Stimulated activated CD4-positive, alpha-beta T cell treated with anti-CD3 and anti-CD28 coated beads, Interleukin-4, amount 100 ng/mL, for 4 hours (primary cell): Measurements from ENCODE around the gene OFD1.
A peak's percentile ranks its signal among the peaks of the same experiment; 100 is the strongest.

Experiments used
- DNase-seq, 2 experiments: peaks; one replicate each; pipeline ENCODE4 v3.0.0-alpha.2; 2020

OFD1 gene, protein sequence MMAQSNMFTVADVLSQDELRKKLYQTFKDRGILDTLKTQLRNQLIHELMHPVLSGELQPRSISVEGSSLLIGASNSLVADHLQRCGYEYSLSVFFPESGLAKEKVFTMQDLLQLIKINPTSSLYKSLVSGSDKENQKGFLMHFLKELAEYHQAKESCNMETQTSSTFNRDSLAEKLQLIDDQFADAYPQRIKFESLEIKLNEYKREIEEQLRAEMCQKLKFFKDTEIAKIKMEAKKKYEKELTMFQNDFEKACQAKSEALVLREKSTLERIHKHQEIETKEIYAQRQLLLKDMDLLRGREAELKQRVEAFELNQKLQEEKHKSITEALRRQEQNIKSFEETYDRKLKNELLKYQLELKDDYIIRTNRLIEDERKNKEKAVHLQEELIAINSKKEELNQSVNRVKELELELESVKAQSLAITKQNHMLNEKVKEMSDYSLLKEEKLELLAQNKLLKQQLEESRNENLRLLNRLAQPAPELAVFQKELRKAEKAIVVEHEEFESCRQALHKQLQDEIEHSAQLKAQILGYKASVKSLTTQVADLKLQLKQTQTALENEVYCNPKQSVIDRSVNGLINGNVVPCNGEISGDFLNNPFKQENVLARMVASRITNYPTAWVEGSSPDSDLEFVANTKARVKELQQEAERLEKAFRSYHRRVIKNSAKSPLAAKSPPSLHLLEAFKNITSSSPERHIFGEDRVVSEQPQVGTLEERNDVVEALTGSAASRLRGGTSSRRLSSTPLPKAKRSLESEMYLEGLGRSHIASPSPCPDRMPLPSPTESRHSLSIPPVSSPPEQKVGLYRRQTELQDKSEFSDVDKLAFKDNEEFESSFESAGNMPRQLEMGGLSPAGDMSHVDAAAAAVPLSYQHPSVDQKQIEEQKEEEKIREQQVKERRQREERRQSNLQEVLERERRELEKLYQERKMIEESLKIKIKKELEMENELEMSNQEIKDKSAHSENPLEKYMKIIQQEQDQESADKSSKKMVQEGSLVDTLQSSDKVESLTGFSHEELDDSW

DNA sequence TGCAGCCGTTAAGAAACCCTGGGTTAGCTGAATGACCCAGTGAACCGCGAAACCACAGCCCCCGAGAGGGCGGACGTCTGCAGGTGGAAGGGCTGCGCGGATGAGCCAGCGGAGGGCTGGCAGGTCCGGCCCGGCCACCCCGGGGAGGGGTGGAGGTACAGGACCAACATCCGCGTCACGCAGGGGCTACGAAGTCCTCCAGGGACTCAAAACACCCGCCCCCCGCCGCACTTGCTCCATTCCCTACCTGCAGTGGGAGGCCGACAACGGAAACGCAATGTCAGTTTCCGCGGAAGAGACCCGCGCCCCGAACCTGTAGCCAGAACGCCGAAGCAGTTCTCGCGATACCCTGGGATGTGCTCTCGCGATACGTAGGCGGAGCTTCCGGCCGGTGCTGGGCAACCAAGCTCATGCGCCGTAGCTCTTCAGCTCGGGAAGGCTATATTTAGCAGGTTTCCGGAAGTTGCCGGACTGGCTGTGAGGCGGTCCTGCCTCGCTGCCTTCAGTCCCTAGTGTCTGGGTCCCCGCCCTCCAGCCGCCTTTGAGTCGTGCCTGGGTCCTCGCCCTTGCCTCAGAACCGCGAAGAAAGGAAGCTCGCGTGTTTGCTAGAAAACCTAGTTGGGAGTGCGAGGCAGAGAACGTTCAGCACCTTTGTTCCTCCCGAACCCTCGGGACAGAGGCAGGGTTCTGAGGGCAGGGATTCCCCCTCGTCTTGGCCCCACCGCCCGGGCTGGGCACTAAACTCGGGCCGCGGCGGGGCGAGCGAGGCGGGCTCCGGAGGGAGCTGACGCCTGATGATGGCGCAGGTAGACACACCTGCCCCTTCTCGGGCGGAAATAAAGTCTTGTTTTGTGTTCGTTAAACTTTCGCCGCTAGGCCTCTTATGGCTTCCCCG is at the start of gene OFD1, which contains the start of gene TRAPPC2:
OFD1 (plus strand) TSS at position 471 of the 895 bp plus-strand sequence; CDS start at position 795, 324 bp downstream.
TRAPPC2 (minus strand) TSS at position 343 of the 895 bp plus-strand sequence. CDS start 14,657 bp downstream, outside the sequence.
- DNase-seq: peak; percentile 79 to 90

DNA sequence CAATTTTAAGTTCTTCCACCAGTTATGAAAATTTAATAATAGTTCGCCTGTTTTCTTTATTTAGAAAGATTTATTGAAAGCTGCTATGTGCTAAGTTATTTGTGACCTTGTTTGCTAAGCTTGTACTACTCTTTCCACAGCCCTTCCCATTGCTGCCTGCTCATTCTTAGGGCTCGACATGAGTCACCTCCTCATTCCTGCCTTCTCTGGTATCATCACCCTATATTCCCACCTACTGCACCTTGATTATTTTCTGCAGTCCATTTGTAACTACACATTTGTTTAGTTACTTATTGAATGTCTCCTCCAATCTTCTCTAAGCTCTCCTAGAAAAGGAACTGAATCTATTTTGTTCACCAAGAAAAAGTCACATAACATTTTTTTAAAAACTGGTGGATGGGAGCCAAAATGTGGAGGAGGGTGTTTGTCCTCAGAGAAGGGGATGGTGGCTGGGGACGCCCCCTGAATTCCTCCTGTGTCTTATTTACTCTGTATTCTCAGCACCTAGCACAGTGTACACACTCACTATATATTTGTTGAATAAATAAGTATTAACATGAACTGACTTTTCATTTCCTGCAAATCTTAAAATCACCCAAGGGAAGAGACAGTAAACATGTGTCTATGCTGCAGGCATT is 49.3 kb upstream of the OFD1 start:
- no peak for DNase-seq

DNA sequence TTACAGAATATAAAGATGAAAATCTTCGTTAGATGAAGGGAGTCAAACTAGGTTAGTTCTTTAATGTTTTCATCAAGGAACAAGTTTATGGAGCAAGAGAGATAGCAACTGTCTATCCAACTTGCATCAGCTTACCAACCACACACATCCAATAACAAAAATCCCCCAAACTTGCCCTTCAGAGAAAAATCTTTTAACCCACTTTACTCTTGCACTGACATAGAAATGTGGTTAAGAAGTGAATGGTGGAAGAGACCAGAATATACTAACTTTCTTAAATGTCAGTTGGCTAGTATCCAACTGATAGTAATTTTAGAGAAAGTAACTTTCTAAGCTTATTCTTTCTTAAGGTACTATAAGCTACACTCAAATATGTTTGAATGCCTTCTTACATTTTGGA is 47.3 kb upstream of the OFD1 start:
- DNase-seq: no peak

DNA sequence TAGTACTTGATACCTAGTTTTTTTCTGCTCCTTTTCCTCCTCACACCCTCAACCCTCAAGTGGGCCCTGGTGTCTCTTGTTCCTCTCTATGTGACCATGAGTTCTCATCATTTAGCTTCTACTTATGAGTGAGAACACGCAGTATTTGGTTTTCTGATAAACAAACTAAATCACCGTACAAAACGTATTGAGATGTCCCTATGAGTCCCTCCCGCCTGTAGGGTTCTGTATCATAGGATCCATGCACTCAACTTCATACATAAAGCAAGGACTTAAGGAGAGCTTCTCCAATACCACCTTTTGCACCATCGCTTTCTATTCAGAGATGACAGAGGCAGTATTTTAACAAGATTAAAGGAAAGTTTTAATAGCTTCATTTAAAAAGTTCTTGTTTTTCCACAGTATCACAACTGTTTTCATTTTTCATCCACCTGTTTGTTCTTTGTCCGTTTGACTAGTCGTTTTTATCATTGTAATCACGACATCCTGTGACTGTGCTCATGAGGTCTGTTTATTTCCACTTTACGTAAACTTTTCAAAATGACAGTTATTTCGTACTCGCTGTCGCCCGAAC is 46.1 kb upstream of the OFD1 start:
- no peak for DNase-seq

DNA sequence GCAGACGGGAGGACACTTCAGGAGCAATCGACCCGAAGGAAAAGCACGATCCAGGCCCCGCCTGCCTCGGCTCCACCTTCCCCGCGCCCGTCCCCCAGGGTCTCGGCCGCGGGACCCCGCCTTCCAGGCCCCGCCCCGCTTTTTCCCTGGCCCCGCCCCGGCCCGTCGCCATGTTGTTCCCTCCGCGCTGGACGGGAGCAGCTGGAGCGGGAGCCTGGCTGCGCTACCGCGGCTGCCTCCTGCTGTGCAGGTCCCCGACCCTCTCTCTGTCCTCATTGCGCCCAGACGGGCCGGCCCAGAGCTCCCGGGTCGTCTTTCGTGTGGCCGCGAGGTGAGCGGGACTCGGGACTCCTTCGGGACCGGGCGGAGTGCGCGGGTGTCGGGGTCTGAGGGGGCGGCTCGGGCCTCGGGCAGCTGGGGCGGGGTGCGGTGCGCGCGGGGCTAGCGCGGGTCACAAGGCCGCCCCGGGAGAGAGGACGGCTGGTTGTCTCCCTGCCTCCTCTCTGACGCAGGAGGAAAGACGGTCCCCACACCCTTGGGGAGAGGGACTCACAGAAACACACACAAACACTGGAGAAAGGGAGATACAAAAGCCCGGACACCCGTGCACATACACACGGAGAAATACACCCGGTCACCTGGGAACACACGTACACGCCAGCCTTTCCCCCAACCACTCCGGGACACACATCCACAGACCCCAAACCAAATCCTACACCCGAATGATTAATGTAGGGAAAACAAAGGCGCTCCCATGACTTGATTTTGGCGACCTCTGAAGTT is 45.4 kb upstream of the OFD1 start, which contains the start of gene RAB9A:
RAB9A (plus strand) TSS at position 171 of the 783 bp plus-strand sequence. CDS start 19,619 bp downstream, outside the sequence.
- DNase-seq: peak; percentile 70 to 79

DNA sequence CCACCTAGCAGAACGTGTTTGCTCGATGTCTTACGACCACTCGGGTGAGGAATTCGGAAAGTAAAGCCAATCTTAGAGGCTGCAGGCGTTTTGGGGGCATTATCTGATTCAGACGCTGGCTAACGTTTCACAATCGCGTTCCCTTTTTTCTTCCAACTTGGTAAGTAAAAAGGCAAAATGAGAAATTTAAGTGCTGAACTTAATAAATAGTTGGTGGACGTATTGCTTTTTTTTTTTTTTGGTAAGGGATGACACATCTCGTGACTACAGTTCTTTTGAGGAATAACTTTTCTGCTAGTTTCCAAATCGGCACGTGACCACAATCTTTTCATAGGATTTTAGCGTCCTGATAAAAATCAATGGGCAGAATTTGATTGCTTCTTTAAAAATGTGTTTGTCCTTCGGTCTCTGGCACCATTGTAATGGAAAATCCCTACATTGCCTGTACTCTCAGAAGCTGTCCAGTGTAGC is 44.8 kb upstream of the OFD1 start:
- DNase-seq: no peak

DNA sequence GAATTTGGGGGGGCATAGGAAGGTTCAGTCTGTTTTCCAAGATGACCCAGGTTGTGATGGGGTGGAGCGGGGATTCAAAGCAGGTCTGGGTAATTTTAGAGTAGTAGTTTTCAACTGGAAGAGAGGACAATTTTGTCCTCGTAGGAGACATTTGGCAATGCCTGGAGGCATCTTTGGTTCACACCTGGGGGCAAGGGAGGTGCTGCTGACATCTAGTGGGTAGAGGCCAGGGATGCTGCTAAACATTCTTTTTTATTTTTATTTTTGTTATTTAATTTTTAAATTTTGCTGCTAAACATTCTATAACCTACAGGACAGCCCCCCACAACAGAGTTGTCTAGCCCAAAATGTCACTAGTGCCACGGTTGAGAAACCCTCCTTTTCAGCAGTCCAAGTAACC is 43.7 kb upstream of the OFD1 start:
- no peak for DNase-seq

DNA sequence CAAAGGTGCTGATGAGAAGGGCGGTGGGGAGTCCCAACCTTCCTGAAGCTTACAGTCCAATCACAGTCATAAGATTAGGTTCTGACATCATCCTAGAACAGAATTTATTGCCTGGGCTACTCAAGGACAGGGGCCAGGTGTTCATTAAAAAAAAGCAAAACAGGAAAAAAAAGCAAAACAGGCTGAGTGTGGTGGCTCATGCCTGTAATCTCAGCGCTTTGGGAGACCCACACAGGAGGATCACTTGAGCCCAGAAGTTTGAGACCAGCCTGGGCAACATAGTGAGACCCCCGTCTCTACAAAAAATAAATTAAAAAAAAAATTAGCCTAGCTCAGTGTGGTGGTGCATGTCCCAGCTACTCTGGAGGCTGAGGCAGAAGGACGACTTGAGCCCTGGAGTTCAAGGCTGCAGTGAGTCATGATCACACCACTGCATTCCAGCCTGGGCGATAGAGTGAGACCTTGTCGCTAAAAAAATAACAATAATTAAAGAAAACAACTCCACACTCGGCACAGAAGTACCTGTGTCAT is 42.6 kb upstream of the OFD1 start:
- DNase-seq: no peak

DNA sequence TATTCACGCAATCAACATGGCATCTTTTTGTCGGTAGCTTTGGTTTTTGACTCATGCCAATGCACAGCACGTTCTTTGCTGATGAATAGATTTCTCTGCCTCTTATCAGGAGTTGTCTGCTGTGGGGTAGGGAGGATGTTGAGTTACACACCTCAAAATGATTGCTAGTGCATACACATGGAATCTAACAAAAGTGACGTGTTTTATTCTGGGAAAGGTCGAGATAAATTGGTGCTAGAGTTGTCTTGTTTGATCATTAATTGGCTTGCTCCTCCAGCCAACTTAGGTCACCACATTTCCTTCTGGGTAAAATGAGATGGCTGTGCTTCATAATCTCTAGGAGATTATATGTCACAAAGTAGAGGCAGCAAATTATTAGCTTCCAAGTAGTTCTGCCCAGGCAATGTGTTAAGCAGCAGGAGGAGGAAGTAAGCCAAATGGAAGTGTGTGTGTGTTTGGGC is 41.7 kb upstream of the OFD1 start:
- DNase-seq: no peak

DNA sequence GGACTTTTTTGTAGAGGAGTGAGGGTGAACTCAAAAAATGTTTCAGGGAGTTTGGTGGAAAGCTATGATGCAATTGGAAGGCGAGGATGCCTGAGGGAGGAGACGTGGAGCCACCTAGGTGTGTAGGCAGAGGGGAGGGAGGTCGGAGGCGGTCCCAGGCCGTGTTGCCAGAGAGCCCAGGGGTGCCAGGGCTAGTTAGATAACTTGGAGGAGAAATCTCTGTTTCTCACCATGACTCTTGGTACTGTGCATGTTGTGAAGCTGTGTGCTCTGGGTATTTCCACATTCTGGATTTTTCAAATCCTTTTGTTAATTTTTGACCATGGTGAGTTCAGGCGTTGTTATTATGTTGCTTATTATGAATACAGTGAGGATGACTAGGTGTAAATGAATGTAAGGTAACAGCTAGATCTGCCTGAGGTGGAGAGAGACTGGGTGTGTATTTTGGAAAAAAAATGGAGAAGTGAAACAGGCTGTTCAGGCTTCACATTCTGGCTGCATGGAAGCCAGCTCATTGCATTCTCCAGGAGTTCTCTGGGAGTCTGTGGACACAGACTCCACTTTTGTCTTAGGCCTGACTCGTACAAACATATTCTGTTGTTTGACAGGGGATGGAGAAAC is 41.1 kb upstream of the OFD1 start:
- DNase-seq: no peak

DNA sequence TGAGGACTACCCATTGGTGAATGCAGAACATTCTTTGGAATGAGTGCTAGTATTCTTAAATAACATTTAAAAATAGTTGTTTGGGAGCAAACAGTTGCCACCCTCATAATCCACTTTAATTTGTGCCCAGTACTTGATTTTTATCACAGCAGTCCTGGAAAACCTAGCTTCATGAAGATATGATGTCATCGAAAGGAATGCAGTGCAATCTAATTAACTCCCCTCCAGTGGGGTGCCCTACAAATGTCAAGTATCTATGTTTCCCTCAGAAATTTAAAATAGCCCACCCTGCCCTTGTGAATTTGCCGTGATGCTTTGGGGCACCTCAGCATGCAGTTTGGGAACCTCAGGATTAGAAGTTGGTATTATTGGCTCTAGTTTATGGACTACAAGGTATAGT is 40.2 kb upstream of the OFD1 start:
- DNase-seq: no peak

DNA sequence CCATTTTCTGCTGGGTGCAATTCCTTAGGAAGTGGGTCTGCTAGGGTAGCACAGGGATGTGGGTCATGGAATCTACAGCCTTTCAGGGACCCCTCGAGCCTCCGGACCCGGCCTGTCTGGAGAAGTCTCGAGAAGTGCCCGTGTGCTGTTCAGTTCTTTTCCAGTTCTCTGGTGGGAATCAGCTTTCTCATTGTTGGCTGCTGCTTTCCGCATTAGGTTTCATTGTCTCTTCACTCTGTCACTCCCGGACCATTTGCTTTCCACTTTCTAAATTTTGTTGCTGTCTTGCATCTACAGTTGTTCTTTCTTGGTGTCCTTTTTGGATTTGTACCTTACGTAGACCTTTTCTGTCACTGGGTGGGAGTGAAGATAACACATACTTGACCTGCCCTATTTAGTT is 39.6 kb upstream of the OFD1 start:
- DNase-seq: no peak

DNA sequence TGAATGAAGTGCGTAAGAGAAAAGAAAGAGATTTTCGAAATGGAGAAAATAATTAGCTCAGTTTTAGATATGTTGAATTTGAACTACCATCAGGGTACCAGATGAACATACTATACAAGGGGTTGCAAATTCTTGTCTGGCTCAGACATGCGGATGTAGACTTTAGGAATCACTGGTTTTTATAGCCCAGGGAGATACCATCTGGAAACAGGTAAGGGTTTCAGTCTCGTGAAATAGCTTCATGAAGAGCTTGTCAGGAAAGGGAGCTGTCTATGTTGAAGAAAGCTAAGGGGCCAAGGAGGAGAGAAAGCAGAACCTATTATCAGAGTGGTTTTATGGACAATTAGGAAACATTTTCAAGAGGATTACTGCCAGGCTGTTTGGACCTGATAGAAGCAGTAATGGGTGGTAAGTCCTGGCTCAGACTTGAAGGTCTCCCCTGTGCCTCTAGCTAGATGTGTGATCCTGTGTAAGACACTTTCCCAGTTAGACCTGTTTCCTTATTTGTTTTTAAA is 38.9 kb upstream of the OFD1 start:
- DNase-seq: no peak

DNA sequence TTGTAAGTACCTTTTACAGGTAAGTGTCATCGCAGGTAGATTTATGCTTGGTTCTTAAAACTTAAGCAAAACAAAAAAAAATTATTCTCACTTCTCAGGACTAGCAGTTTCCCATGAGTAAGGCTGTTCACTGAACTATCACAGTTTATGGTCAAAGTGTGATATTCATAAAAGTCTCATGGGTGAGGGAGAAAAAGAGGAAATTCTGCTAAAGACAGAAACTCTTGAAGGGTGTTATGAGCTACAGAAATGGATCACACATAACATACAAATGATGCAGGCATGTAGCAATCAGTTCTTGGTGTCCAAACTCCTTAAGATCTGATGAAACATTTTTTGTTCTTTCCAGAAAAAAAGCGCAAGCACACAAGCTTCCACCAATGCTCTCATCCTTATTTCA is 37.1 kb upstream of the OFD1 start:
- no peak for DNase-seq

DNA sequence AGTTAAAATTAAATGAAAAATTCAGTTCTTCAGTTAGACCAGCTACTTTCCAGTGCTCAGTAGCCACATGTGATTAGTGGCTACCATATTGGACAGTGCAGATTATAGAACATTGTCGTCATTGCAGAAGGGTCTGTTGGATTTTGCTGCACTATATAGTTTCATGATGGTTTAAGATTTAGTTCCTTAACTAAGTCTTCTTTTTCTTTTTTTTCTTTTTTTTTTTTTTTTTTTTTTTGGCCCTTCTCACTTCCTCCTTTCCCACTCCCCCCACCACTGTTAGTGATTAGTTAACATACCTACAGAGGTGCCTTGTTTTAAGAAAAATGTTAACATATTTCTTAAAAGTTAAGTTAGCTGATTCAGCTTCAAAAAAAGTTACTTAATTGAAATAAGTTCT is 36.6 kb upstream of the OFD1 start:
- no peak for DNase-seq

DNA sequence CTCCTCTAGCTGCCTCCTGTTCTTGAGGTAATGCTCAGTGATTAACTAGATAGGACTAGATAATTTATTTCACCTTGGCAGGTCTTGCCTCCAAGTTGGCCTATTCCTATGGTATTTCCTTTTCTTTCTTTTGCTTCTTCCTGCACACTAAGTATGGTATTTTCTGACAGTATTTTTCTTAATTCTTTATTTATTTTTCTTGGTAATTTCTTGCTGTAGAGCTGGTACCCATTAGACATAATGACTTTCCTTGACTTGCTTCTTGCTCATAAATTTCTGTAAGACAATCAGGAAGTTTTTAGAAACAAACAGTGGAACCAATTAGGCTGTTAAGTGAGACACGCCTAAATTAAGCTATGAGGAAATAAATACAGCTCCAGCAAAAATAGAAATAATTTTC is 36.1 kb upstream of the OFD1 start:
- no peak for DNase-seq

DNA sequence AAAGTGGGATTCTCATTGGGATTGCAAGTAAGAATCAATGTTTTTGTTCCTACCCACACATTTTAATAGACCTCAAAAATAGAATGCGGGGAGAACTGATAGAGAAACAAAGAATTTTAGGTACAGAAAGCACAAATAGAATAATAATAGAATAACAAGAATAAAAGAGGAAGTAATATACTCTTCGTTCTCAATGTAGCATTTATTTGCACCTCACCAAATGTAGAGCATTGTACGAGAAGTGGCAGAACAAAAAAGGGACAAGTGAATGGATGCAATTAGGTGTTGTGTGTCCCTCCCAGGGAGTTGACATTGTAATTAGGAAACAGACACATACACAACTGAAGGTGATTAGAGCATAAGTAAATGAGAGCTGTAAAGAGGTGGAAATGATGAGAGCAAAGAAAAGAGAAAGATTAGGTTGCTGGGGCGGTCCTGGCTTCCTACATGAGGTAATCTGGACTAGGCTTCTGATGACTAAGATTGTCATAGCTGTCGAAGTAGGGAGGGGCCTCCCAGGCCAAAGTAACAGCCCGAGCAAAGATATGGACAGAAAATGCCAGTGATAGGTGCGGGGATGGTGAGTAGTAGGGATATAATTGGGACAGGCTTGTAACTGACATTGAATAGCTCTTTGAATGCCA is 35.2 kb upstream of the OFD1 start:
- DNase-seq: no peak

DNA sequence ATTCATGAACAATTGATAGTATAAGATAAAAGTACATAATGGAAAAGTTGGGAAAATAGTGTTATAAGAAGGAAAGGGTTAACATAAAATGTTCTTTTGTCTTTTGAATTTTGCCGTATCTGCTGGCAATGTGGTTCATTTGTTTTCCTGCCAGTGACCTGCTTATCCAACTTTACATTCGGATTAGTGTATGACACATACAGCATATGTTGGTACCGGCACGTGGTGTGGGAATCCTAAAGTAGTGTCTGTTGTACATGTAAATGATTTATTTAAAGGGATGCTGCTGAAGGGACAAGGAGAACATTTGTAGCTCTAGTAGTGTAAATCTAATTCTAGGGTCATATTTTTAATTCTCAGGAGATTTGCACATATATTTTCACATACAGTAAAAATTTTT is 34.2 kb upstream of the OFD1 start:
- no peak for DNase-seq
